Skeletal muscle cell (primary cell): ENCODE results near the gene DCN.

Experiments
- DNase-seq: peaks from one replicate; pipeline ENCODE4 v3.0.0-alpha.2; 2010; ENCODE audit warnings: low read depth
- H3K4me3 ChIP-seq: 2 replicates; pipeline ENCODE4 v1.5.1; 2011; ENCODE audit warnings: low read depth, mild to moderate bottlenecking, control low read depth, low read length, moderate library complexity

The DCN gene

GRCh38 chr12:91109148-91109564 is 73.5 kb downstream of the DCN start:
- DNase-seq = peak; percentile 72

DNA sequence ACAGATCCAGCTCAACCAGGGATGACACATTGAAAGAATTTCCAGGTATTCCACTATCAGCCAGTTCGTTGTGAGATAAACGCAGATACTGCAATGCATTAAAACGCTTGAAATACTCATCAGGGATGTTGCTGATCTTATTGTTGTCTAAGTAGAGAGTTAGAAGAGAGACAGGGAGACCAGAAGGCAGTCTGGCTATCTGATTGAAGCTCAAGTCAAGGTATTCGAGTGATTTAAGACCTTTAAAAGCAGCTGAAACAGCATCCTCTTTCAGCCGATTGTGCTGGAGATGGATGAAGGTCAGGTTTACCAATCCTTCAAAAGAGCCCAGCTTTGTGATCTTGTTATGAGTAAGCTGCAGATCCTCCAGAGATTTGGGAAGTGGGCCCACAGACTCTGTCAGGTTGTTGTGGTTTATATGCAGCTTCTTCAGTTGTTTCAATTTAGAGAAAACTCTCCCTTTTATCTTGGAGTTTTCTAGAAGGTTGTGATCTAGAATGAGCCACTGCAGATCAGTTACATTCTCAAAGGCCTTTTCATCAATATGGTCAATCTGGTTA is 74.3 kb downstream of the DCN start:
- DNase-seq = no peak
- H3K4me3 ChIP-seq = no peak overlapping the region

More at GRCh38 chr12:91109148-91109564, 73.5 kb downstream of the DCN start:
- peak overlapping the region; percentile 12 for H3K4me3 ChIP-seq

- no peak for DNase-seq
- H3K4me3 ChIP-seq = no peak overlapping the region
Observed at GRCh38 chr12:91106283-91106682, 76.3 kb downstream of the DCN start.

DNA sequence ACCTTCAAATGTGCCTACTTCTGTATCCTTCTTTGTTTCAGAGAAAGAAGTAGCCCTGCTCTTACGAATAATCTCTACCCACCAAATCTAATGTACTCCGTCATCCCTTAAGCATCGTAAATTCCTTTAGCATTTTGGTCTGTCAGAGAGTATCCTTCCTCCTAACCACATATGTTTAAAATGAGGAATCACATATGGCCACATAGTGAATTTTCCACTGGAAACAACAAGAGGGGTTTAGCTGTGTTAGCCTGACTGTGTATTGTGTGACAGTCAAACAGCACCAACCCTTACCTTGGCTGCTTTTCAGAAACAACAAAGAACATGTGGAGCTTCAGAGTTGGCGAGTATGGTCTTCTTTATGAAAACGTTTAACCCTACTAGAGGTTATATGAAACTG is 76.8 kb downstream of the DCN start:
- H3K4me3 ChIP-seq = no peak overlapping the region
- DNase-seq = no peak

DNA sequence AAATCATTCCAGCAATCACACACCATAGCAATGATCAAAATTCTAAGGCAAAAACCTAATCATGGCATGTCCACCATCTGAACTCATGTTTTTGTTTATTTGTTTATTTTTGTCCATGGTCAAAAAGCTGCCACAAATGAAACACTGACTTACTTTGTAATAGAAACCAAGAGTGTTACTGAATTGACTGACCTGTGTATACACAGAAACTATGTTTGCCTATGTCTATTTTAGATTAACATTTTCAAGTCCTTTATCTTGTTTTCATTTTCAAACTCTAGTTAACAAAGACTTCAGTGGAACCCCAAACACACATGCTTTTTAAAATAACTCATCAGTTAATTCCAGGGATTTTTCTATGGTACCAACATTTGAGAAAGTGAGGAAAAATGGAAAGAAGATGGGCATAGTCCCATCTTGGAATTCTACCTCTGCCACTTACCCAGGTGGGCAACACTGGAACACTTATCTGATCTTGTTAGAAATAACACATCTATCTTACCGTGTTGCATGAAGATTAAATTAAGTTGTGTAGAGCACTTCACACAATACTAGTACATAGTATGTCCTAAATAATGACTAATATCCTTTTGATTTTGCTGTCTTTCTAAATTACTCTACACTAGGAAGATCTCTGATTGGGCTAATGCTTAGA is 77.7 kb downstream of the DCN start:
- no peak for DNase-seq
- H3K4me3 ChIP-seq = no peak overlapping the region

DNA sequence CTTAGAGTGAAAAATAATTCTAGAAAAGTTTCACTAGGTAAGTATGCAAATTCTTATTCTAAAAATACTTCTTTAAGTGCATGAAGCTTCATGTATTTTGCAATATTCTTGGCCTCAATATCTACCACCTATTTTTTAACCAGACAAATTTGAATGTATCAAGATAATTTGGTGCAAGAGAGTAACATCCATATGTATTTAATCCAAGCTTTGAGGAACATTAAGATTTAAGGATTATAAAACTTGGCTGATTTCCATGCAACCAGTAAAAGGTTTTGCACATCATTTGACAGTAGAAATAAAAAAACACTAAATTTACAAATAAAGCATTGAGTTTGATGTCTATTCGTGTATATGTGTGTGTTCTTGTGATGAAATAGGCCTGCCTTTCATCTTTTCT is 79.0 kb downstream of the DCN start:
- no peak overlapping the region for H3K4me3 ChIP-seq
- DNase-seq = no peak

- no peak overlapping the region for H3K4me3 ChIP-seq
Observed at GRCh38 chr12:91103101-91103500, 79.5 kb downstream of the DCN start.

DNA sequence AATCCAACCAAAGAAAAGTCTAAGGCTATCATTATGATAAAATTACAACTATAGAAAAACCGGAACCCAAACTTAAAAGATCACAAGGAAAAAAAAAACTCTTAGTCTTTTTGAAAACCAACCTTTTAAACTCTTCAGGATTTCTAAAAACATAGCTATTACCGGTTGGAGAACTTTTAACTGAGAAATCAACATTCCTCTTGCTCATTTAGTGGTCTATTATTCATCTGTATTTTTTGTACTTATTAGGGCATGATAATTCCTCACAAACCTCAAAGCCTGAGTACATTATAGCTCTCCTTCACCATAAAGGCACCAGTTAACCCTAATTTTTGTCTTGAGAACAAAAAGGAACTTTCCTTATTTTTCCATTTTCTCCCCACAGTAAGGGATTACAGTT is 81.7 kb downstream of the DCN start:
- no peak overlapping the region for H3K4me3 ChIP-seq
- DNase-seq = no peak

More at GRCh38 chr12:91103101-91103500, 79.5 kb downstream of the DCN start:
- no peak for DNase-seq

GRCh38 chr12:91099836-91100235 is 82.8 kb downstream of the DCN start:
- no peak for DNase-seq
- no peak overlapping the region for H3K4me3 ChIP-seq

- H3K4me3 ChIP-seq = no peak overlapping the region
Observed at GRCh38 chr12:91099341-91099740, 83.3 kb downstream of the DCN start.

DNA sequence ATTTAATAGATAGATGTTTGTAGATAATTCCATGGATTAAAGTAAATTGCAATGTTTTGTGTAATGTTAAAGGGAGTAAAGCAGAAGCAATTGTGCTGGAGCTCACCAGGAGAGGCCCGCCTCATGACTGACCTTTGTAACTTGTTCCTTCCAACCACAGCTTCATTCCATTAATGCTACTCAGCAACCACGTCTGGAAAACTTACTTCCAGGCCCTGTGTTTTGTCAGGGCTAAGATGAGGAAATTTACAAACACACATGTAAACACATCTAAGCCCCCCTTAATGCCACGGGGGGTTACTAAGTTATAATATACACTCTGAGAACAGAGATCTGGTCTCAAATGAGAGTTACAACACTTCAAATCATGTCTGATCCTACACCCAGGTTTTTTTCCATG is 83.7 kb downstream of the DCN start:
- peak; percentile 90 for DNase-seq
- H3K4me3 ChIP-seq = no peak overlapping the region

More at GRCh38 chr12:91099341-91099740, 83.3 kb downstream of the DCN start:
- DNase-seq = no peak

DNA sequence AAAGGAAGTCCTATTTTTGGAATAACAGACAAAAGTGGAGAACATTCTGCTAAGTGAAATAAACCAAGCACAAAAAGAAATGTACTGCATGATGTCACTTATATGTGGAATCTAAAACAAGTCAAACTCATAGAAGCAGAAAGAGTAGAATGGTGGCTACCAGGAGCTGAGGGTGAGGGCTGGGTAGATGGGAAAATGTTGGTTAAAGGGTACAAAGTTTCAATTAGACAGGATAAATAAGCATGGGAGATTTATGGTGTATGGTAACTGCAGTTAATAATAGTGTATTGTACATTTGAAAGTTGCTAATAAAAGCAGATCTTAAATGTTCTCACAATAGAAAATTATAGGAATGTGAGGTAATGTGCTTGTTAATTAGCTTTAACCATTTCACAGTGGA is 84.2 kb downstream of the DCN start:
- no peak for DNase-seq
- no peak overlapping the region for H3K4me3 ChIP-seq

DNA sequence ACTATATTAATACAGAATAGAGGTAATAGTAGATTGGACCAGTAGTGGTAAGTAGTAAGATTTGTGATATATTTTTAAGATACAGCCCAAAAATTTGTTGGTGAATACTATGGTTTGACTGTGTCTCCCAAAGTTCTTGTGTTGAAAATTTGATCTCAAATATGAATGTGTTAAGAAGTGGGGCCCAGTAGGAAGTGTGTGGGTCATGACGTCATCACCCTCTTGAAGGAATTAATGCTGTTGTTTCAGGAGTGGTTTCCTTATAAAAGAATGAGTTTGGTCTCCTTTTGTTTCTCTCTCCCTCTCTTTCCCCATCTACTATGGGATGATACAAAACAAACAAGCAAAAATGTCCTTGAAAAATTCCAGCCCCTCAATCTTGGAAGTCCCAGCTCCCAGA is 87.7 kb downstream of the DCN start:
- H3K4me3 ChIP-seq = no peak overlapping the region
- no peak for DNase-seq

DNA sequence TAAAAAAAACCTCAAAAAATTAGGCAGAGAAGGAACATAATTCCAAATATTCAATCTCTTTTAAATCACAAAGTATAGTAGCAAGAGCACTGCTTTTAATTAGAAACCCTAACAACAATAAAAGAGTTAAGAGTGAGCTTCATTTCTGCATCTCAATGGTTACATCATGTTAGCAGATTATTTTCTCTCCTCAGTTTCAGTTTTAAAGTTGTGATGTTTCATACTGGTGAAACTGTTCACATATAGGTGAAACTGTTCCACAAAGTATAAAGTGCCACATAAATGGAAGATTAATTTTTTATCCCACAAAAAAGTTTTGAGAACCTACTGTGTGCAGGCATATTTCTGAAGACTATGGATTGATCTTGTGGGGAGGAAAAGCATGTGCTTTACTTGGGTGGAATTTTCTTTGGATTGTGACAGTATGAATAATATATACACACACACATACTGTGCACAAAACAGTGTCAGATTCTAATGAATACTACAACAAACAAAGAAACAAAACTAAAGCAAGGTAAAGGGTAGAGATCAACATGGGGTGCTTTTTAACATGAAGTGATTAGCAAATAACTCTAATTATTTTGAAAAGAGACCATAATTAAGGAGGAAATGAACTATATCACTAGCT is 88.5 kb downstream of the DCN start:
- DNase-seq = no peak

GRCh38 chr12:91093341-91093740 is 89.3 kb downstream of the DCN start:
- no peak for DNase-seq
- no peak overlapping the region for H3K4me3 ChIP-seq

More for the DNA sequence above, 88.5 kb downstream of the DCN start:
- H3K4me3 ChIP-seq = no peak overlapping the region

DNA sequence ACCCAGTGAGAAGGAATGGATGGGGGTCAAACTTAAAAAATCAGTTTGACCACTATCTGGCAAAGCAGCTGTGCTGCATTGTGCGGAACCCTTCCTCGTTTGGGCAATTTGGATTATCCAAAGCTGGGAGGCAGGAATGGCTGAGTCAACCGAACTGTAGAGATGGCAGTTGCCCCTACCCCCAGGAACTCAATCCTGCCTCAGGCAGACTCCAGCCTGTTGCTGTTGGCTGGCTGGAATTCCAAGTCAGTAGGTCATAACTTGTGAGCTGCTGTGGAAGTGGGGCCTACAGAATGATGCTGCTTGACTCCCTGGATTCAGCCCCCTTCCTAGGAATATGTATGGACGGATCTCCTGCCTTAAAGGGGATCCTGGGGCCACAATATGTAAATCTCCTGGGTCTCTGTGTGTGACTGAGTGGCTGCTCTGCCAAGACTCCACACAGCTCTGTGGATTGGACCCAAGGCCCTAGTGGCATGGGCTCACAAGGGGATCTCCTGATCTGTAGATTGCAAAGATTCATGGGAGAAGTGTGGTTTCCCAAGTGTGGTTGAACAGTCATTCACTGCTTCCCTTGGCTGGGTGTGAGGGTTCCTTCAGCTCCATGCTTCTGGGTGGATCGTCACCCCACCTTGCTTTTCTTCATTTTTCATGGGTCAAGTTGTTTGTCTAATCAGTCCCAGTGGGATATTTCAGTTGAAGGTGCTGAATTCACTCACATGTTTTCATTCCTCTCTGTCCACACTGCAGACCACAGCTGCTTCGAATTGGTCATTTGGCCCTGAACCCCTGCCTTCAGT is 90.5 kb downstream of the DCN start:
- no peak overlapping the region for H3K4me3 ChIP-seq
- no peak for DNase-seq
